Neuronal stem cell (in vitro differentiated cells): ENCODE results near the gene WDR36.

Source experiments
- DNase-seq: peaks from one replicate; pipeline ENCODE4 v3.0.0-alpha.2; 2013; ENCODE audit warnings: low spot score
- H2AFZ ChIP-seq: one replicate; pipeline ENCODE4 v1.6.1; 2013; ENCODE audit warnings: mild to moderate bottlenecking, low read length, inconsistent platforms
- H2AK5ac ChIP-seq: 2 replicates; pipeline ENCODE4 v1.6.1; 2013; ENCODE audit warnings: low read depth, mild to moderate bottlenecking, inconsistent platforms, low read length, moderate library complexity, mixed read lengths
- H2BK120ac ChIP-seq: 2 replicates; pipeline ENCODE4 v1.6.1; 2013; ENCODE audit warnings: low read depth, mild to moderate bottlenecking, inconsistent platforms, low read length, moderate library complexity, mixed read lengths
- H2BK12ac ChIP-seq: one replicate; pipeline ENCODE4 v1.6.1; 2013; ENCODE audit warnings: low read length, inconsistent platforms
- H2BK15ac ChIP-seq: 2 replicates; pipeline ENCODE4 v1.6.1; 2013; ENCODE audit warnings: mild to moderate bottlenecking, low read length, inconsistent platforms, mixed read lengths
- H2BK5ac ChIP-seq: one replicate; pipeline ENCODE4 v1.6.1; 2013; ENCODE audit warnings: inconsistent platforms, mild to moderate bottlenecking, low read length, moderate library complexity
- H3K14ac ChIP-seq: one replicate; pipeline ENCODE4 v1.6.1; 2013; ENCODE audit warnings: low read length, inconsistent platforms
- H3K18ac ChIP-seq: 2 replicates; pipeline ENCODE4 v1.6.1; 2013; ENCODE audit warnings: low read length, inconsistent platforms
- H3K23ac ChIP-seq: 2 replicates; pipeline ENCODE4 v1.6.1; 2013; ENCODE audit warnings: low read depth, mild to moderate bottlenecking, mixed read lengths, low read length, inconsistent platforms; ENCODE audit not compliant: poor library complexity
- H3K27ac ChIP-seq: replicated peaks from 3 replicates; pipeline ENCODE4 v1.5.1; 2013; ENCODE audit warnings: low read length, inconsistent platforms
- H3K27me3 ChIP-seq, 3 experiments: 2 replicates each; pipeline ENCODE4 v1.6.1; 2013; ENCODE audit warnings: low read length in 3 of 3, mild to moderate bottlenecking in 2 of 3, inconsistent platforms in 1 of 3, low read depth in 1 of 3, mixed read lengths in 1 of 3, moderate library complexity in 1 of 3; ENCODE audit not compliant: control insufficient read depth in 3 of 3, insufficient read depth in 3 of 3
- H3K36me3 ChIP-seq, 2 donors: replicated peaks in 1 of 2; 2 replicates each; pipeline ENCODE4 v1.6.1; 2013; ENCODE audit warnings: low read length in 2 of 2; ENCODE audit not compliant: control insufficient read depth in 2 of 2, insufficient read depth in 2 of 2
- H3K4ac ChIP-seq: 2 replicates; pipeline ENCODE4 v1.6.1; 2013; ENCODE audit warnings: inconsistent platforms, mild to moderate bottlenecking, low read length, moderate library complexity
- H3K4me1 ChIP-seq, 2 donors: 1 replicate in 1 of 2; 2 replicates in 1 of 2; pipeline ENCODE4 v1.6.1; 2013; ENCODE audit warnings: low read length in 2 of 2, low read depth in 1 of 2; ENCODE audit not compliant: control insufficient read depth in 2 of 2, insufficient read depth in 1 of 2
- H3K4me2 ChIP-seq: one replicate; pipeline ENCODE4 v1.6.1; 2013; ENCODE audit warnings: mild to moderate bottlenecking, low read length, inconsistent platforms; ENCODE audit not compliant: insufficient read depth, poor library complexity, severe bottlenecking
- H3K4me3 ChIP-seq, 2 donors: 2 replicates each; pipeline ENCODE4 v1.5.1; 2013; ENCODE audit warnings: low read length in 2 of 2, mild to moderate bottlenecking in 2 of 2, inconsistent platforms in 1 of 2, moderate library complexity in 1 of 2
- H3K79me1 ChIP-seq: one replicate; pipeline ENCODE4 v1.6.1; 2013; ENCODE audit warnings: low read depth, mild to moderate bottlenecking, inconsistent platforms, low read length, moderate library complexity
- H3K9ac ChIP-seq: one replicate; pipeline ENCODE4 v1.6.1; 2013; ENCODE audit warnings: mild to moderate bottlenecking, low read depth, low read length, inconsistent platforms; ENCODE audit not compliant: poor library complexity
- H3K9me3 ChIP-seq, 2 donors: replicated peaks in 1 of 2; 2 replicates each; pipeline versions ENCODE3 to v1.6.1; 2013; ENCODE audit warnings: low read length in 2 of 2, mild to moderate bottlenecking in 2 of 2, inconsistent platforms in 1 of 2, low read depth in 1 of 2, mixed read lengths in 1 of 2, moderate library complexity in 1 of 2; ENCODE audit not compliant: control insufficient read depth in 2 of 2, insufficient read depth in 1 of 2
- H4K8ac ChIP-seq: one replicate; pipeline ENCODE4 v1.6.1; 2013; ENCODE audit warnings: low read depth, mild to moderate bottlenecking, inconsistent platforms, low read length, moderate library complexity
- H4K91ac ChIP-seq: one replicate; pipeline ENCODE4 v1.6.1; 2013; ENCODE audit warnings: low read length, low read depth, mild to moderate bottlenecking, inconsistent platforms; ENCODE audit not compliant: poor library complexity
- WGBS, 2 donors: extraction: QIAGEN DNeasy Blood & Tissue Kit; methylation state at CpG; one replicate each; pipeline ENCODE4 v1.1.7; 2013; ENCODE audit warnings: missing lambda C conversion rate in 2 of 2, mixed read lengths in 1 of 2; ENCODE audit not compliant: insufficient read length in 2 of 2, insufficient replicate concordance in 1 of 2; ENCODE audit errors: extremely low coverage in 2 of 2; 5-methylcytosine and 5-hydroxymethylcytosine counted together

WDR36 gene

GRCh38 chr5:111069839-111070238 is 22.3 kb upstream of the WDR36 start:
- Histone ChIP-seq H2AK5ac (no peak overlapping the region), H2BK12ac (no peak overlapping the region), H3K4ac (no peak overlapping the region), H2BK120ac (no peak overlapping the region), H3K4me1 (peaks cover 1 to 4% of the 10 kb centered on the region in 2 donors), H3K27ac (no peak overlapping the region), H3K36me3 (no peaks in the 10 kb centered on the region), H4K91ac (no peak overlapping the region), H3K18ac (no peak overlapping the region), H4K8ac (no peak overlapping the region), H2BK15ac (no peak overlapping the region), H3K4me2 (no peak overlapping the region), H3K79me1 (no peaks in the 10 kb centered on the region), H2BK5ac (no peak overlapping the region), H3K23ac (no peak overlapping the region), H3K9ac (no peak overlapping the region), H2AFZ (peak overlapping the region; percentile 78), H3K14ac (no peak overlapping the region), H3K9me3 (no peaks in the 10 kb centered on the region), H3K27me3 (peaks cover 3 to 90% (median 48%) of the 10 kb centered on the region in 3 experiments), H3K4me3 (no peak overlapping the region)
- WGBS, 2 donors = no CpG with 5 or more reads among the region's 4 CpGs
- DNase-seq = no peak

GRCh38 chr5:111070272-111071134 is 21.6 kb upstream of the WDR36 start:
- Histone ChIP-seq H3K27ac (no peak overlapping the region), H3K4me2 (peak overlapping the region; percentile 65), H3K9me3 (no peaks in the 10 kb centered on the region), H3K18ac (no peak overlapping the region), H2BK12ac (no peak overlapping the region), H3K79me1 (no peaks in the 10 kb centered on the region), H4K8ac (no peak overlapping the region), H4K91ac (no peak overlapping the region), H3K27me3 (peaks cover 3 to 97% (median 48%) of the 10 kb centered on the region in 3 experiments), H3K14ac (no peak overlapping the region), H3K36me3 (no peaks in the 10 kb centered on the region), H2BK15ac (no peak overlapping the region), H2AK5ac (no peak overlapping the region), H3K9ac (no peak overlapping the region), H2BK120ac (no peak overlapping the region), H3K4me3 (peak overlapping the region; percentile 1 to 68), H3K23ac (no peak overlapping the region), H3K4me1 (peaks cover 1 to 4% of the 10 kb centered on the region in 2 donors), H2BK5ac (no peak overlapping the region), H2AFZ (peak overlapping the region; percentile 78), H3K4ac (no peak overlapping the region)
- peak; percentile 49 for DNase-seq
- WGBS, 2 donors = no CpG with 5 or more reads among the region's 42 CpGs

- H3K4me3 ChIP-seq = peak within 1 kb of the TSS; percentile 1 to 68
- peaks cover 3 to 97% (median 48%) of the 10 kb centered on the region in 3 experiments for H3K27me3 ChIP-seq
- DNase-seq = no peak
- no peak within 1 kb of the TSS for H3K9ac ChIP-seq
- H3K14ac ChIP-seq = no peak within 1 kb of the TSS
- H2BK120ac ChIP-seq = no peak within 1 kb of the TSS
- no peak within 1 kb of the TSS for H2AK5ac ChIP-seq
- H4K91ac ChIP-seq = no peak within 1 kb of the TSS
- peak within 1 kb of the TSS; percentile 78 for H2AFZ ChIP-seq
- no peak within 1 kb of the TSS for H3K27ac ChIP-seq
- no CpG with 5 or more reads among the region's 4 CpGs for WGBS, 2 donors
- no peak within 1 kb of the TSS for H3K4ac ChIP-seq
- peak within 1 kb of the TSS; percentile 65 for H3K4me2 ChIP-seq
- H2BK5ac ChIP-seq = no peak within 1 kb of the TSS
- no peak within 1 kb of the TSS for H3K18ac ChIP-seq
- no peak within 1 kb of the TSS for H2BK15ac ChIP-seq
- no peak within 1 kb of the TSS for H2BK12ac ChIP-seq
- H3K9me3 ChIP-seq = no peaks in the 10 kb centered on the region
- no peak within 1 kb of the TSS for H4K8ac ChIP-seq
- H3K36me3 ChIP-seq = no peaks in the 10 kb centered on the region
- H3K23ac ChIP-seq = no peak within 1 kb of the TSS
- no peaks in the 10 kb centered on the region for H3K79me1 ChIP-seq
- H3K4me1 ChIP-seq = peaks cover 1 to 4% of the 10 kb centered on the region in 2 donors
Measured at GRCh38 chr5:111071413-111071812, 20.7 kb upstream of the WDR36 start, which contains the start of gene TSLP. TSLP (plus strand) TSS chr5:111071713; CDS start chr5:111071891, 178 bp downstream.

DNA sequence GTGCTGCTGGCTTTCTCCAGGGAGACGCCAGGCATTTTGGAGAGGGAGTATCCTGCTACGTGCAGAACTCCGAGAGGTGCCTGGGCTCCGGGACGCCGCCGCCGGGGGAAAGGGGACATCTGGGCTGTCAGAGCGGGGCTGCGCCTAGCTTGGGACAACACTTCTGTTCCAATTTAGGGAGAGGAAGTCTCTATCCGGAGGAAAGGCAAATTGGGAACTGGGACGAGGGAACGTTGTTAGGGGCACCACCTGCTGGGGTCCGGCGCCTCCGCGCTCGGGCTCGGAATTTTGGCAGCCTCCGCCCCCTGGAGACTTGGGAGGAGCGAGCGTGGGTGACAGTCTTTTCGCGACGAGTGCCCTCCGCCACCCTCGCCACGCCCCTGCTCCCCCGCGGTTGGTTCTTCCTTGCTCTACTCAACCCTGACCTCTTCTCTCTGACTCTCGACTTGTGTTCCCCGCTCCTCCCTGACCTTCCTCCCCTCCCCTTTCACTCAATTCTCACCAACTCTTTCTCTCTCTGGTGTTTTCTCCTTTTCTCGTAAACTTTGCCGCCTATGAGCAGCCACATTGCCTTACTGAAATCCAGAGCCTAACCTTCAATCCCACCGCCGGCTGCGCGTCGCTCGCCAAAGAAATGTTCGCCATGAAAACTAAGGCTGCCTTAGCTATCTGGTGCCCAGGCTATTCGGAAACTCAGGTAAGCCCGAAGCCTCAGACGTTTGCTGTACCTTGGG is 19.0 kb upstream of the WDR36 start:
- H3K27me3 ChIP-seq = peaks cover 3 to 93% (median 48%) of the 10 kb centered on the region in 3 experiments
- H2BK12ac ChIP-seq = no peak overlapping the region
- no peak overlapping the region for H2BK120ac ChIP-seq
- no peaks in the 10 kb centered on the region for H3K79me1 ChIP-seq
- peak overlapping the region; percentile 80 for H2AFZ ChIP-seq
- H3K14ac ChIP-seq = no peak overlapping the region
- H4K8ac ChIP-seq = no peak overlapping the region
- no peak overlapping the region for H2BK5ac ChIP-seq
- H3K27ac ChIP-seq = no peak overlapping the region
- H2BK15ac ChIP-seq = no peak overlapping the region
- H2AK5ac ChIP-seq = no peak overlapping the region
- no peak overlapping the region for H3K23ac ChIP-seq
- no peak overlapping the region for H4K91ac ChIP-seq
- H3K36me3 ChIP-seq = no peaks in the 10 kb centered on the region
- H3K4me1 ChIP-seq = peaks cover 4 to 5% of the 10 kb centered on the region in 2 donors
- no peak overlapping the region for H3K4ac ChIP-seq
- H3K18ac ChIP-seq = no peak overlapping the region
- H3K9me3 ChIP-seq = no peaks in the 10 kb centered on the region
- WGBS, 2 donors = no CpG with 5 or more reads among the region's 44 CpGs
- peak overlapping the region; percentile 38 to 72 for H3K4me3 ChIP-seq
- DNase-seq = peak; percentile 49
- H3K4me2 ChIP-seq = peak overlapping the region; percentile 89
- no peak overlapping the region for H3K9ac ChIP-seq
